KOPT-K1 (cell line): ENCODE results near the gene GJC3.
"Not testable (repeated sequence)": the region's sequence is repeated elsewhere in the genome, so short reads cannot be mapped to it uniquely, and the experiment has no call there.

Experiments used
- H3K27ac ChIP-seq: fragments of 200-600 bp; sonication (generic); 2 replicates; pipeline ENCODE4 v1.5.1; 2016; ENCODE audit warnings: antibody characterized with exemption, mild to moderate bottlenecking, low read depth, low read length; ENCODE audit not compliant: poor library complexity, severe bottlenecking
- H3K36me3 ChIP-seq: fragments of 200-600 bp; sonication (generic); 2 replicates; pipeline ENCODE4 v1.5.1; 2017; ENCODE audit warnings: antibody characterized with exemption, mild to moderate bottlenecking, low read length, moderate library complexity; ENCODE audit not compliant: insufficient read depth
- H3K9me3 ChIP-seq: fragments of 200-600 bp; sonication (generic); 2 replicates; pipeline ENCODE4 v1.5.1; 2017; ENCODE audit warnings: antibody characterized with exemption, low read length, mild to moderate bottlenecking; ENCODE audit not compliant: insufficient read depth, poor library complexity, severe bottlenecking

The GJC3 gene, protein sequence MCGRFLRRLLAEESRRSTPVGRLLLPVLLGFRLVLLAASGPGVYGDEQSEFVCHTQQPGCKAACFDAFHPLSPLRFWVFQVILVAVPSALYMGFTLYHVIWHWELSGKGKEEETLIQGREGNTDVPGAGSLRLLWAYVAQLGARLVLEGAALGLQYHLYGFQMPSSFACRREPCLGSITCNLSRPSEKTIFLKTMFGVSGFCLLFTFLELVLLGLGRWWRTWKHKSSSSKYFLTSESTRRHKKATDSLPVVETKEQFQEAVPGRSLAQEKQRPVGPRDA

DNA sequence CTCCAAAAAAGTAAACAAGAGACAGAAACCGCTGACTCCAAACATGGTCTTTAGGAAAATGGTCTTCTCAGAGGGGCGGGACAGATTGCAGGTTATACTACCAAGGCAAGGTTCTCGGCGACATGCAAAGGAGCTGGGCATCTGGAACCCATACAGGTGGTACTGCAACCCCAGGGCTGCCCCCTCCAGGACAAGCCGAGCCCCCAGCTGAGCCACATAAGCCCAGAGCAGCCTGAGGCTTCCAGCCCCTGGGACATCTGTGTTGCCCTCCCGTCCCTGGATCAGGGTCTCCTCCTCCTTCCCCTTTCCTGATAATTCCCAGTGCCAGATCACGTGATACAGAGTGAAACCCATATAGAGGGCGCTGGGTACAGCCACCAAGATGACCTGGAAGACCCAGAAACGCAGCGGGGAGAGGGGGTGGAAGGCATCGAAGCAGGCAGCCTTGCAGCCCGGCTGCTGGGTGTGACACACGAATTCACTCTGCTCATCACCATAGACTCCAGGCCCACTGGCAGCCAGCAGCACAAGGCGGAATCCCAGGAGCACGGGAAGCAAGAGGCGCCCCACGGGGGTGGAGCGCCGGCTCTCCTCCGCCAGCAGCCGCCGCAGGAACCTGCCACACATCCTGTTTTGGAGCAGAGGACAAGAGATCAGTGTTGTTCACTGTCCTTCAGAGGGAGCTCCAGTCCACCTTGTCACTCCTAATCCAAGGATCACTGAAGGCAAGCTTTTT lies at the start of gene GJC3:
Gene GJC3, minus strand, starts transcription at position 627 of the 736 bp plus-strand sequence. Its CDS starts 0 bp downstream, at position 627.
- Histone ChIP-seq H3K9me3 (no peaks in the 10 kb centered on the region), H3K36me3 (no peaks in the 10 kb centered on the region), H3K27ac (no peak within 1 kb of the TSS)

GRCh38 chr7:99976626-99977025 lies 47.2 kb upstream of the GJC3 start:
- no peaks in the 10 kb centered on the region for H3K9me3 ChIP-seq
- no peak overlapping the region for H3K27ac ChIP-seq
- no peaks in the 10 kb centered on the region for H3K36me3 ChIP-seq

- Histone ChIP-seq H3K27ac (no peak within 1 kb of the TSS), H3K9me3 (no peaks in the 10 kb centered on the region), H3K36me3 (no peaks in the 10 kb centered on the region)
Observed at GRCh38 chr7:99975782-99976521, 46.5 kb upstream of the GJC3 start, which contains the start of gene AZGP1. Gene AZGP1 (minus strand): TSS chr7:99976031. CDS start chr7:99976020, 11 bp downstream.

GRCh38 chr7:99974681-99975080 lies 45.3 kb upstream of the GJC3 start:
- no peak overlapping the region for H3K27ac ChIP-seq
- no peaks in the 10 kb centered on the region for H3K36me3 ChIP-seq
- H3K9me3 ChIP-seq: no peaks in the 10 kb centered on the region

DNA sequence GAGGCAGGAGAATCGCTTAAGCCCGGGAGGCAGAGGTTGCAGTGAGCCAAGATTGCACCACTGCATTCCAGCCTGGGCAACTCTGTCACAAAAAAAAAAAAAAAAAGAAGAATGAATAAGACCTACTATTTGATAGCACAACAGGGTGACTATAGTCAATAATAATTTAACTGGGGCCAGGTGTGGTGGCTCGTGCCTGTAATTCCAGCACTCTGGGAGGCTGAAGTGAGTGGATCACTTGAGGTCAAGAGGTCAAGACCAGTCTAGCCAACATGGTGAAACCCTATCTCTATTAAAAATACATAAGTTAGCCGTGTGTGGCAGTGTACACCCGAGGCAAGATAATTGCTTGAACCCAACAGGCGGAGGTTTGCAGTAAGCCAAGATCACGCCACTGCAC lies 44.4 kb upstream of the GJC3 start:
- not testable (repeated sequence) for H3K9me3 ChIP-seq

DNA sequence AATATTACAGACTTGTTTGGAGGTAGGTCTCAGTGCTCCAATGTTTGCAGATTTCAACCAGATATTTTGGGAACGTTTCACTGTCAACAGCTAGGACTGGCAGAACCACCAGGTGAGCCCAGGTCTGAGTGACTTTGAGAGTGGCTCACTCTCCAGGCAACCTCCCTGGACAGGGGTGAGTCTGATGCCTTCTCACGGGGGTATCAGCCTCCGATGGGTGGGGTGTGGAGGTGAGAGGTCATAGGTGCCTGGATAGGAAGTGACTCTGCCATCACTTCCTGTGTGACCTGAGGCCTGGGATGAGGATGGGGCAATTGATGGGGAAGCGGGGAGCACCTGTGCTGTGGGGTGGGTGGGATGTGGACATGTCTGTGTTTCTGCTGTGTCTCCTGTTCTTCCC lies 41.8 kb upstream of the GJC3 start:
- H3K36me3 ChIP-seq: no peaks in the 10 kb centered on the region
- no peaks in the 10 kb centered on the region for H3K9me3 ChIP-seq
- no peak overlapping the region for H3K27ac ChIP-seq

More for the DNA sequence above, 44.4 kb upstream of the GJC3 start:
- not testable (repeated sequence) for H3K27ac ChIP-seq, H3K36me3 ChIP-seq

GRCh38 chr7:99969813-99970212 lies 40.4 kb upstream of the GJC3 start:
- not testable (repeated sequence) for H3K36me3 ChIP-seq, H3K9me3 ChIP-seq, H3K27ac ChIP-seq

- Histone ChIP-seq H3K36me3 (no peaks in the 10 kb centered on the region), H3K27ac (no peak overlapping the region), H3K9me3 (no peaks in the 10 kb centered on the region)
Observed at GRCh38 chr7:99969298-99969697, 39.9 kb upstream of the GJC3 start.

- H3K36me3 ChIP-seq: no peaks in the 10 kb centered on the region
- no peak overlapping the region for H3K27ac ChIP-seq
- H3K9me3 ChIP-seq: no peaks in the 10 kb centered on the region
Observed at GRCh38 chr7:99958564-99959227, 29.3 kb upstream of the GJC3 start.

GRCh38 chr7:99955247-99955646 lies 25.8 kb upstream of the GJC3 start:
- H3K27ac ChIP-seq: no peak overlapping the region
- H3K9me3 ChIP-seq: peaks cover 11% of the 10 kb centered on the region
- H3K36me3 ChIP-seq: no peaks in the 10 kb centered on the region

- peaks cover 15% of the 10 kb centered on the region for H3K9me3 ChIP-seq
- H3K36me3 ChIP-seq, H3K27ac ChIP-seq: not testable (repeated sequence)
Observed at GRCh38 chr7:99954643-99955042, 25.2 kb upstream of the GJC3 start.

- Histone ChIP-seq H3K27ac (no peak overlapping the region), H3K36me3 (no peaks in the 10 kb centered on the region), H3K9me3 (peaks cover 15% of the 10 kb centered on the region)
Observed at GRCh38 chr7:99953649-99954048, 24.2 kb upstream of the GJC3 start.

- not testable (repeated sequence) for H3K36me3 ChIP-seq, H3K27ac ChIP-seq
- H3K9me3 ChIP-seq: peaks cover 15% of the 10 kb centered on the region
Observed at GRCh38 chr7:99952649-99953048, 23.2 kb upstream of the GJC3 start.

DNA sequence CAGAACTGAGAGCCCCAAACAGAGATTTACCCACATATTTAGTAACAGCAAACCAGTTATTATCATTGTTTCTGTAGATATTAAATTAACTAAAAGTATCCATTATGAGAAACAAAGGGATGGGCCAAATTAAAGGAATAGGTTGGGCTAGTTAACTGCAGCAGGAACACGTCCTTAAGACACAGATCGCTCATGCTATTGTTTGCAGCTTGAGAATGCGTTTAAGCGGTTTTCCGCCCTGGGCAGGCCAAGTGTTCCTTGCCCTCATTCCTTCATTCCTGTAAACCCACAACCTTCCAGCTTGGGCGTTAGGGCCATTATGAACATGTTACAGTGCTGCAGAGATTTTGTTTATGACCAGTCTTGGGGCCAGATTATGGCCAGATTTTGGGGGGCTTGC lies 21.4 kb upstream of the GJC3 start:
- H3K27ac ChIP-seq, H3K36me3 ChIP-seq: not testable (repeated sequence)
- peaks cover 15% of the 10 kb centered on the region for H3K9me3 ChIP-seq
